ENCODE data around the gene VWC2L. TPM values are rescaled to one million over a fixed set of nuclear protein-coding genes. Genes with fewer than 3 reads are reported as not detected.

The VWC2L gene
- total RNA-seq, 1 experiment from 2014 or later = not detected

DNA sequence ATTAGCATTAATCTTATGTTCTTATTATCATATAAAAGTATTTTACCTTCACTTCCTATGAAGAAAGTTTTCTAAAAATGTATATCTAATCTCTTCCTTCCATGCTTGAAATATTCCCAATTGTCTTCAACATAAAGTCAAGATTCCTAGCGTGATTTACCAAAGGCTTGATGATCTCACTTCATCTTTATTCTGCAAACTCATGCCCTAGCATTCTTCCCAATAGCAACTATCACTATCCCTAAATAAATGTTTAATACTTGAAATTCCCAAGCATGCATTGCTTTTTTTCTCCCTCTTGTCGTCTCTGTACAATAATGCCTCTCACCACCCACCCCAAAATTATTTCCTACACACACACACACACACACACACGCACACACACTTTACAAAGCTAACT, 125.8 kb downstream of the VWC2L start:
- no peak for DNase-seq (ENCODE audit: low read depth)

DNA sequence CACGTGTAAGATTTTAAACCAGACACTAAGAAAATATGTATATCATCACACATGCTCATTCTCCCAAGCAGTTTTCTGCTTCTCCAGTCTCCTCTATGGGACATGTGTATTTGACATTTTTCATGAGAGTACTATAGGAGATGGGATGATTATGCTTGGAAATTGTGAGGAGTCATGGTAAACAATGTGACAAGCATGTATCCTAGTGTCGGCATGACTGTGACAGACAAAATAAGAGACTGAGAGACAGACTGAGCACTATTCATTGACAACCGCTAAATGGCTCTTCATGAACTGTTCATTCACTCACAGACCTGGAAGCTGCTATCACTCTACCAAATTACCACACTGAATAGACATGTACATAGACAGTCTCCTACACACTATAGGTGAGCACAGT, 127.1 kb downstream of the VWC2L start:
- no peak for DNase-seq (ENCODE audit: low read depth)

DNA sequence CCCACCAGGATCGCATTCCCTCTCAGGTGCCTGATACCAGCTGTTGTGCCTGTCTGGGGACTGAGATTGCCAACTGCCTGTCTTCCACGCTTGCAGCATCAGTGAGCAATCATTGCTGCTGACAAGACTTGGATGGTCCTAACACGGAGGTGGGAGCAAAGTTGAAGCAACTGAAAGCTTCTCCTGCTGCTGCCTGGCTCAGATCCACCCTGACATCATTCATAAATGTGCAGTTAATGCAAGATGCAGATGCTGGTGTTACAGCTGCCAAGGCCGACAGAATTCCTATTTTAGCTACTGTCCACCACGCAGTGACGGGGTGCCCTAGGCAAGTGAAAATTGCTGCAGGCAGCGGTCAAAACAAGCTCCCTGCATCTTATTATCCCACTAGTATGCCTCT, 131.4 kb downstream of the VWC2L start:
- DNase-seq (ENCODE audit: low read depth) = no peak

DNA sequence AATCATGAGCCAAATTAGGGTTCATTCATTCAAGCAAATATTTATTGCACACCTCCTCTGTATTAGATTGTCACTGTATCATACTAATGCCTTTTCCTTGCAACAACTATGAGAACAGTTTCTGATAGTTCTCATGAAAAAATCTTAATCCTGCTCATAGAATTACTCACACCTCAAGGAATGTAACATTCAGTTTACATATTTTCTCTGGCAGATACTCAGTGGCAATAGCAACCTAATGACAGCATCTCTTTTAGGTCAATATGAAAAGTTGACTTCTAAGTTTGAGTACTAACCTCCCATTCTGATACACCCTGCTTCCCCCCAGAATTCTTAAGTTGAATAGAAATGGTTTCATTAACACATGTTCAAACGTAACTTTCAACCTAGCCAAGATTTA, 132.0 kb downstream of the VWC2L start:
- no peak for DNase-seq (ENCODE audit: low read depth)

DNA sequence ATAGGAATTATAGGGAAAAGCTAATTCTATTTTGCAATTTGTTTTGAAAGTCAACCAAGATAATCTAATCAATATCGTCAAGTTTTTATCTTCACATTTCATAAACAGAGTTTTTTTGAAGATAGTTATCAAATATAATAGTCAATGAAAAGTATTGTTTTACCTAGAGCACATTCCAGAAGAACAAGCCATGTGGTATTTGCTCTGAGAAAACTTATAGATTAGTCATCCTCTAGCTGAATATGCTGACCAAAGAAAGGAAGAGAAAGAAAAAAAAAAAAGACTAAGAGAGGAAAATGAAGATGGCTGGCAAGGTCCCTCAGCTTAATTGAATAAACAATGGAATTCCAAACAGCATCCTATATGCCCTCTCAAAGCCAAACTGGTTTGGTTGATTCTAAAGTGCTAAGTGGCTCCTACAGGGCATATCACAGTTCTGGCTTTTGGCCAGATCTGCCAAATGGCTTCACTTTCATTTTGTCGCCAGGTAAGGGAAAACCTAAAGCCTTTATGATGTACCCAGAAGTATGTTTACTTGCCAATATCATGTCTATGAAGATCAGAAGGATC, 132.6 kb downstream of the VWC2L start:
- DNase-seq (ENCODE audit: low read depth) = no peak

DNA sequence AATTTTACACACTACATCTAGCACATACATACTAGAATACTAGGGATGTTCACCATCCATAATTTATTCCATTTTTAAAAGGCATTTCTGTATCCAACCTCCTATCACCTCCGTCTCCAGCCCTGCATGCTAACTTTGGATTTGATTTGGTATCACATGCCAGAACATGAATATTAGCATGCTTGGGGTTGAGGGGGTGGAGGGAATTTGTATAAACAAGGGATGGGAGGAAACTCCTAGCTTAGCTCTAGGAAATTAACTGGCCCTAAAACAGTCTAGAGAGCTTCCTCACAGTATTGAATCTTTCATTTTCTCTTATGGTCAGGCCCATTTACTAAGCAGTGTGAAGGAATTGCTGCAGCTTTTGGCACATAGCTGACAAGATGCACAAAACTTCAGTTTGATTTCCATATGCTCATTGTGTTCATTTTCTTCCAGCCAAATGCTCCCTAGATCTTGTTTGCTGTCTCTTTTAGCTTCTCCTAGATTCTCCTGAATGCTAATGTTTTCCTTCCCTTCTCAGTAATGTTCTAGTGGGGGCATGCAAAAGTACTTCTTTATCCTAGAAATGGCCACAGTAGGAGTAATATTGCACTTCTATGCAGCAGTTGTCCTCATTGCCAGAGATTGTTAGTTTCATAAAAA, 135.2 kb downstream of the VWC2L start:
- no peak for DNase-seq (ENCODE audit: low read depth)

DNA sequence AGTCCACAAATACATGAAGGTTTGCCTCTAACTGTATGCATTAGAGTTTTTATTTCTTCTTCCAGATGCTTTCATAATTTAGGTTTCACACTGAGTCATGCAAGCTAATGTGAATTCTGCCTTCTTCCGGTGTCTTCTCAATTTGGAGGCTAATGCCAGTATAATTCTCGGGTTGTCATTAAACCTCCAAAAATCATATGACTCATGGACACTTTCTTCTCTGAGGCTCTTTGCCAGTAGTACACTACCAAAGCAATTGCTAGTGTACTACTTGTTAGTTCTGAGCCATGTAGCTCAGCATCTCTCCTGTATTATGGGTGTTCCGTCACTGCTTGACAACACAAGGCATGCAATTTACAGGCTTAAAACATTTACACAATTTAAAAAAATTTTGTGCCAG, 137.1 kb downstream of the VWC2L start:
- DNase-seq (ENCODE audit: low read depth) = no peak

DNA sequence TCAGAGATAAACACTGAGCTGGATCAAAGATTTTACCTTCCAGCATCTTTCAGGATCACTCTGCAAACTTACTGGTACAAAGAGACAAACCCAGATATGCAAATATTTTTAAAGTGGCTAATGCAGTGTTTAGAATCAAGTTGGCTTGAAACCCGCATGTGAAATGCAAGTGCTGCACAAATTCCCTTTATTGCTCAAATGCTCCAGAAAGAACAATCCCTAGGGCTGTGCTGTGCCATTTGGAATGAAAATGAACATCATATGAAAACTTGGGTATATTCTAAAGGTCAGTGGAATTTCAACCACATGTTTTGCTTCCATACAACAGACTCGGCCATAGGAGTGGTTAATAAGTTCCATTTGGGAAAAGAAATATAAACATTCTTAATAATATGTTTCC, 139.1 kb downstream of the VWC2L start:
- DNase-seq (ENCODE audit: low read depth) = no peak

DNA sequence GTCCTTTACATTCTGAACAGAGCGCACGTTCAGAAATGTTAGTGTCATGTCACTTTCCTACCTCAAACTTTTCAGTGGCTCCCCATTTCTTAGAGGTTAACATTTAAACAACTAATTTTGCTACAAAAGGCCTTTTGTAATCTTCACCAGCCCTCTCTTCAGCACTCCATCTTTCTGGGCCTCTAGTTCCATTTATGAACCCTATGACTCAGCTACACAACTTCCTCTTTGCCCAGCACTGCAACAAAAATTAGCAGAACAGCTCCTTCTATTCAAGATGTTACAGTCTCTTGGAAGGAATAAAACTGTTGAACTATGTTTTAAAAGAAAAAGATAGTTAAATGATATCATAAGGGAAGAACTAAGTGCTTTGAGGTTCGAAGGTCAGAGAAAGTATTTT, 139.9 kb downstream of the VWC2L start:
- no peak for DNase-seq (ENCODE audit: low read depth)

DNA sequence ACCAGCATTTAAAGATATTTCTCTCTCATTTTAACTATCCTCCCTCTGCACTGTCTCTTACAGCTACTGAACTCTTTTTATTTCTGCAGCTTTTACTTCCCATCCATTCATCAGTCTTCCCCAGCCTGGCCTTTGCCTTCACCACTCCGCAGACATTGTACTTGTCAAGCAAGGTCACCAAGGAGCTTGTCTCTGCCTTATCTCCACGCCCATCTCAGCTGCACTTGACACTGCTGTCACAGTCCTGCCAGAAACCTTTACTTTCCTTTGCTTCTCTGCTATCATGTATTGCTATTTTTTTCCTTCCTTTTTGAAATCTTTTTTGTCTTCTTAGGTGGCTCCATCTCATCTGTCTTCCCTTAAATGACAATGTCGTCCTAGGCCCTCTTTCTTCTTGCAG, 147.0 kb downstream of the VWC2L start:
- DNase-seq (ENCODE audit: low read depth) = no peak

DNA sequence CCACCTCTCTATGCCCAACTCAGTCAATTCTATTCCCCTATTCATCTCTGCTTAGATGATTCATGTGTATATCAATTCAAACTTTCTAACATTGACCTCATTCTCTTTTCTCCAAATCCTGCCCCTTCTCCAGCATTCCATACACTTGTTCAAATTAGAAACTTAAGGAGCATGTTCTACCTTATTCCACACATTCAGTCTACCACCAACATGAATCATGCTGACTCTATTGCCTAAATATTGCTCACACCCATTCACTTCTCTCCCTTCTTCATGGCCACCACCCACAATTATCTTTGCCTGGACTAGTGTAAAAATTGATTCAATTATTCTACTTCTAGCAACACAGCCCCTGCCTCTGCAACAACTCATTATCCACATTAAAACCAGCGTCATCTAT, 147.5 kb downstream of the VWC2L start:
- DNase-seq (ENCODE audit: low read depth) = no peak

DNA sequence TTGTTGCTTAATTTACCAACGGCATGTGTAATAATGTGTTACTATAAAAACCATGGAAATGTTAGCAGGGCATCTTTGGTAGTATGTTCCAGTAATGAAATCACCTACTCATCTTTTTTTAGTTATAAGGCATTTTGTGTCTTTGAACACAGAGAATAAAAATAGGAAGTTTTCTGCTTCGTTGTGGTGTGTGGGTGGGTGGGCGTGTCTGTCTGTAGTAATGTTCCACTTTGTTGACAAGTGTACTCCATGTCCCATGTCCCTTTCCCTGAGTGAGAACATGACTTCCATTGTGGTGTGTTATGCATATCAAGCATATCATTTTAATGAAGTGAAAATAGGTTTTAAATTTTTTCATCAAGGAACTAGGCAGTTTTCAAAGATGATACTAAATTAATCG, 149.3 kb downstream of the VWC2L start:
- DNase-seq (ENCODE audit: low read depth) = no peak

DNA sequence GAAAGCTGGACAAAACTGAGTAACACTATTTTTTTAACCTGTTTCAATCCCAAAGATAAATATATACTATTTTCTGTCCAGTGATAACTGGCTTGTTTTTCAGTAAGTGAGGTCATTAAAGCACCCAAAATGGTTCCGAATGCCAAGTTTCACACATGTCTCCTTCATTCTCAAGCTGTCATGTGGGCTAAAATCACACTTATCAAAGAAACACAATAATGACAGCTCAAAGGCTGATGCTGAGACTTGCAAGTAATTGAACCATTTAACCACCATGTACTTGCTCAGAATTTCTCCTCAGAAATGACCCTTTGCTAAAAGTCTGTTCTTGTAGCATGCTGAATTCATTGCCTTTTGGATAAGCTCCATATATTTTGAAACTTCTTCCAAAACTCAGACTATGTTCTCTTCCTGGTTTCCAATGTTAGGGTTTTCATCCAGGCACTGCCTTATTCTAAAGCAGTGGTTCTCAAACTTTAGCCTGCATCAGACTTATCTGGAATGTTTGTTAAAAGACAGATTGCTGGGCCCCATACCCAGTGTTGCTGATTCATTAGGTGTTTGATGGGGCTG, 149.8 kb downstream of the VWC2L start:
- no peak for DNase-seq (ENCODE audit: low read depth)

DNA sequence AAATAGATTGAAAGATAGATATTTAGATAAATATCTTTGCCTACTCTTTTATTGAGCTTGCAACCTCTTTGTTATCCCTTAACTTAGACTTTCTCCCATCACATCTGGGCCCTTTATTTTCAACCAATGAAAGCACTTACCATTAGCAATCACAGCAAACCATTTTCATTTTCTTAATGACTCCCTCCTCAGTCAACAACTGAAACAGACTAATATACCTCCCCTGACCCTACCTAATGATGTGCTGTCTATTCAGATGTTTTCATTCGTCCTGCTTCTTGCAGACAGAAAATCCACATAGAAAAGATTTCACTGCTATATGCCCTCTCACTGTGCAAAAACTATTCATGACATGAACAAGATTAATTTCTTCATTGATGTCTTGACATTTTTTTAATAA, 154.4 kb downstream of the VWC2L start:
- DNase-seq (ENCODE audit: low read depth) = no peak

DNA sequence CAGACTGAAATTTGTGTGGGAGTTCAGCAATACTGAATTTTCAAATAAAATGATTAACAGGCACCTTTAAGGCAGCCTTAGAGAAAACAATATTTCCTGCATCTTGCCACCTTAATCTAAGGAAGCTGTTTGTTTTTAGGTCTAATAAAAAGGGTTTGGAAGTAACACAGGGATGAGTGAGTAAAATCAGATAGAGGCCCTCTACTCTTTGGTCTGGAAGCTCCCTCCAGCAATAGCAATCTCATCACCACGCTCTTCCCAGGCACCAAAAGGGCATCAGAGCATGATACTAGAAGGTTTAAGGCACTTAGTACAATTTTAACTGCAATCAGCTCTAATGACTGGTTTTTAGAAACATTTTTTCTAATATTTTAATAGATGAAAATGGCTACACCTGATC, 155.6 kb downstream of the VWC2L start:
- no peak for DNase-seq (ENCODE audit: low read depth)

DNA sequence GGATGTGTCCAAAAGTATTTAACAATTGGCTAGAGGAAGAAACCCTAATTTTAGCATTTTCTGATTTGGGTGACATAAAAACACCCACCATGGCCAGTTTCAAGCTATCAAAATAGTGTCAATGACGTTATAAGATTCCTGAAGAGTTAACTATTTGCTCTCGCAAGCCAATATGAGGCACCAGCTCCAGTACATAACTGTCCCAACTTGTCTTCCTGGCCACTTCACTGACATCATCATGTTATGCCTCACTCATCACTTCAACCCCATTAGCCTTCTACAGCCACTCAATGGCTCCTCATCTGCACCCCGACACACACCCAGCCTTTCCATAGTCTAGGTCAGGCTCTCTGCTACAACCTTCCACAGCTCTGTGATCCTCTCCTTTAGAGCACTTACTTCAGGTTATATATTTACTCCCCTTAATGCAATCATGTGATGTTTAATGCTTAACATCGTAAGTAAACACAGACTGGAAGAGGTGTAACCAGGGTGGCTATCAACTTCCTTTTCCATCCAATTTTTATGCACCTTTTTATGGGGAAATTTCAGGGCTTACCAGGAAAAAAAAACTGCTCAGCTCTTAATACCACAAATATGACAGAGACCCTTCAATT, 158.7 kb downstream of the VWC2L start:
- DNase-seq (ENCODE audit: low read depth) = no peak

DNA sequence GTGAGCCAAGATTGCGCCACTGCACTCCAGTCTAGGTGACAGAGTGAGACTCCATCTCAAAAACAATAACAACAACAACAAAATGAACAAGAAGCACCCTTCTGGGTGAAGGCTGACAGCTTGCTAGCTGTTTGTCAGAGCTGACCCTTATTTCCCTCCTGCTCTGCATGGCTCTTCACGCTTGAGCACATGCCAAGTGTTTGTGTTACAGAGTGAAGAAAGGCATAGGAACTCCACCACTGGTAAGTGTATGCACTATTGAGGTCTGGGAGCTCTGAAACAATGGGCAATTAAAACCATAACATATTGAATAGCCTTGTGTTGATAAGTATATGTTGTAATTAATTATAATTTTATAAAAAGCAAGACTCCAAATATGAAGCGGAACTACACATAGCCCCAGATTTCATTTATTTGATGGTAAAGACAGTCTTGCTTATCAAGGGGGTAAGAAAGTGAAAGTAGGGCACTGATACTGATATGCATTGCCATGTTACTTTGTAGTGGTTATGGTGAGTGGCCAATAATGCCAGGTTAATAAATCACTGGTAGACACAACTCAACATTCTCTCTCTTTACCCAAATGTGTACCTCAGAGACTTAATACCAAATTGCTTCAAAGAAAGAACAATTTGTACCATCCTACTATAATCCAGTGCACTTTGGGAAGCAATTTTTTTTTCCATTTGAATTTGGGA, 163.4 kb downstream of the VWC2L start:
- no peak for DNase-seq (ENCODE audit: low read depth)

DNA sequence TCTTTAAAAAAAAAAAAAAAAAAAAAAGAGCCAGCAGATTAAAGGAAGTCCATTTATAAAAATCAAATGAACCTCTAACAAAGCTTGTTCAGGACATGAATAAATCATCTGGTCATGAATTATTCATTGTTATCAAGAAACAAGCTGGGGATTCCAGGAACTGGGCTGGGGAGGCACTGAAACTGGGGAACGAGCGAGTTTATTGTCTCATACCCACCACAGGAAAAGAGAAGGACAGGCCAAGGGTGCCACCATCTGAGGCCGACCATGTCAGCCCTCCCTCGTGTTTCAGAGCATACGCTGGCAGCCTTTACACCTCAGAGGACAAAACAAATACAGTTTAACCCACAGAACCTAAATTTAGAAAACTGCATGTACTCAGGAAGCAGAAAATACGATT, 164.2 kb downstream of the VWC2L start:
- DNase-seq (ENCODE audit: low read depth) = no peak

DNA sequence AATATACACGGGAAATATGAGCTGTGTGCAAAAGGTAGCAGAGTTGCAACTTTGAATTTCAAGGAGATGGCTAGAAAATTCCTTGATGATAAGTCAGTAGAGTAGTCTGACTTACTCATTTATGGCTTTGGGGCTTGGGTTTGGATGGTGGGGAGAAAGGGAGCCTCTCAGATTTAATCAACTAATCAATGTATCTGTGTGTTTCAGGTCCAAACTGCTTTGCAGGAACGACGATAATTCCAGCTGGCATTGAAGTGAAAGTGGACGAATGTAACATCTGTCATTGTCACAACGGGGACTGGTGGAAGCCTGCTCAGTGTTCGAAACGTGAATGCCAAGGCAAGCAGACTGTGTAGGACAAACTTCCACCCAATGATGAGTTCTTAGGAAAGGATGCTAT, 164.6 kb downstream of the VWC2L start:
- no peak for DNase-seq (ENCODE audit: low read depth)

DNA sequence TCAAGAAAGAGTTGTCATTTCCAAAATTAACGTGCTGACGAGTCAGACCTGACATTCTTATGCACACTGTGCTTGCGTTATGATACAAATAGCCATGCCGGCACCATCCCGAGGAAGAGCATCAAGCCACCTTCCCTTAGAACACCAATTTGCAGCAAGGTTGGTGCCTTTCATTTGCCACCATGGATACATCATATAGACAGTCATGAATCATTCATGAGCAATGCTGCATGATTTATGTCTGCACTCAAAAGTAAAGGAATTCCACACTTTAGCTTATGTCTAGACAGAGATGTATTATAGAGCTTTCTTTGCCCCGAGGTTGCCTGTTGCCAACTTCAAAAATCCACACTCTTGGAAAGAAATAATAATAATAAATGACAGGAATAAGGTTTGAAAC, 166.9 kb downstream of the VWC2L start:
- DNase-seq (ENCODE audit: low read depth) = no peak

DNA sequence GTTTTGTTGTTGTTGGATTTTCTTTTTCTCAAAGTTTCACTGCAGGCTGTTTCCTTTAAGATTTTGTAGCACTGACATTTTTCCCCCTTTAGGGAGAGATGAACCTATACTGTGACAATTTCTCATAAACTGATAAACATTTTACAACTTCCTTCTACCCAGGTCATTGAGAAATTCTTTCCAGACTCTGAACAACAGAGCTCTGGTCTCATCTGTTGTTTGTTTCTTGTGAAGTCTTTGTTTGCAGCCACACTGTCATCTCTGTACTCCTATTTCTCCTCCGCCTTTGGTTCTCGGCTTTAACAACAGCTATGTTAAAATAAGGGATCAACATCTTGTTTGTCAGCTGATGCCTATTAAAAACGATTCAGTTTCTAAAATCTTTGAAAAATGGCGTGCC, 167.6 kb downstream of the VWC2L start:
- DNase-seq (ENCODE audit: low read depth) = no peak

DNA sequence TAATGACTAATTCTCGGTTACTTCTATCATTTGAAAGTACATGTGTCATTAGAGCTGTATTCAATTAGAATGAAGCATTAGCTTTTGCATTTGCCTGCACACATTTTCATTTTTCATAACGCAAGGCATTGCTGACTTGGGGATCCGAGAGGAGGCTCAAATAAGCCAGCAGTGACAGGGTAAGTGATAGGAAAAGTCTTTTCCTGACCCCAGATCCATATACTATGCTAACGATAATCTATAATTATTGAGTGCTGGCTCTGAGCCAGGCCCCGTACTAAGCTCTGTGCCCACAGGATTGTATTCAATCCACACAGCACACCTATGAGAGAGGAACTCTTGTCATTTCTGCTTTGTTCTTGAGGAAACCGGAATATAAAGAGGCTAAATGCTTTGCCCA, 168.2 kb downstream of the VWC2L start:
- no peak for DNase-seq (ENCODE audit: low read depth)

DNA sequence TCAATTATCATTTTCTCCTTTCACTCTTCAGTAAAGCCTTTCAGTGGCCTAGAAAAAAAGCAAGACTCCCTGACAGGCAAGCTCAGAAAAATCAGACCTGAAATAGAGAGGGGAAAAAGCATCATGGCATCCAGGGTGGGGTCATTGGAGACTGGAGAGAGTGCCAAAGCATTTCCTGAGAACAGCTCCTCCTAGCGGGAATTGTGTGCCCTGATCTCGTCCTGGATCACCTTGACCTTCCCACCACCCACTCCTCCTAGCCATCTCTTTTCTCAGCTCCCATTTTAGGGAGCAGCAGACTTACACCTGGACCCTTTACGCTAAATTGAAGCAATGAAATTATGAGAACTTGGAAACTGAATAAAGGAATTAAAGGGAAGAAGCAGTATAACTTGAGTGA, 176.6 kb downstream of the VWC2L start:
- no peak for DNase-seq (ENCODE audit: low read depth)

Data from Daoy (cell line).